H1 (cell line): ENCODE data around the gene ZNF597. TPM values are rescaled to one million over a fixed set of nuclear protein-coding genes. Genes with fewer than 3 reads are reported as not detected.

ENCODE experiments used
- CTCF ChIA-PET: fragments of 300-600 bp; sonication (Branson Sonifier 250); formaldehyde crosslinking; loops from one replicate; lab custom pipeline; 2021; ENCODE audit not compliant: partially characterized antibody; lab: Charles Lee
- POLR2A ChIA-PET: fragments of 300-600 bp; sonication (Branson Sonifier 250); formaldehyde crosslinking; loops from one replicate; lab custom pipeline; 2021; ENCODE audit warnings: inconsistent platforms; ENCODE audit not compliant: partially characterized antibody; lab: Charles Lee
- DNase-seq, 2 experiments: peaks; one replicate each; pipeline versions ENCODE4 v3.0.0 to v3.0.0-alpha.2; 2010 to 2022; ENCODE audit warnings: low spot score in 2 of 2, low read depth in 1 of 2, mixed read lengths in 1 of 2
- FAIRE-seq: peaks from 2 replicates; lab custom pipeline; 2011; peaks lifted over from hg19 to GRCh38; lab: Jason Lieb, UNC
- H2AFZ ChIP-seq: 2 replicates; pipeline ENCODE4 v1.8.1; 2012; ENCODE audit warnings: low read length, inconsistent platforms
- H2AK5ac ChIP-seq: 2 replicates; pipeline ENCODE4 v1.6.1; 2013; ENCODE audit warnings: low read depth, low read length
- H2BK120ac ChIP-seq: replicated peaks from 2 replicates; pipeline ENCODE3; 2013; ENCODE audit warnings: low read depth, low read length, inconsistent platforms
- H2BK12ac ChIP-seq: 2 replicates; pipeline ENCODE4 v1.6.1; 2013; ENCODE audit warnings: low read depth, low read length
- H2BK15ac ChIP-seq: 2 replicates; pipeline ENCODE4 v1.6.1; 2013; ENCODE audit warnings: low read length
- H2BK20ac ChIP-seq: 2 replicates; pipeline ENCODE4 v1.6.1; 2013; ENCODE audit warnings: low read length
- H2BK5ac ChIP-seq: 2 replicates; pipeline ENCODE4 v1.6.1; 2013; ENCODE audit warnings: low read depth, low read length
- H3K14ac ChIP-seq: 2 replicates; pipeline ENCODE4 v1.6.1; 2013; ENCODE audit warnings: inconsistent platforms; ENCODE audit not compliant: insufficient read length
- H3K18ac ChIP-seq: 2 replicates; pipeline ENCODE4 v1.6.1; 2013; ENCODE audit warnings: low read length; ENCODE audit errors: extremely low read depth
- H3K23ac ChIP-seq: 2 replicates; pipeline ENCODE4 v1.6.1; 2013; ENCODE audit warnings: inconsistent platforms; ENCODE audit not compliant: insufficient read length
- H3K23me2 ChIP-seq: 2 replicates; pipeline ENCODE4 v1.6.1; 2013; ENCODE audit warnings: low read depth, low read length
- H3K27ac ChIP-seq: 2 replicates; pipeline ENCODE4 v1.6.1; 2011; ENCODE audit warnings: low read depth, low read length, inconsistent platforms
- H3K27me3 ChIP-seq, 4 experiments: replicated peaks in 1 of 4; 1 replicate in 1 of 4; 2 replicates in 3 of 4; pipeline versions ENCODE4 v1.6.1 to v1.8.1; 2011 to 2013; ENCODE audit warnings: low read length in 3 of 4, mild to moderate bottlenecking in 3 of 4, inconsistent platforms in 2 of 4, mixed read lengths in 2 of 4, moderate library complexity in 1 of 4; ENCODE audit not compliant: control insufficient read depth in 3 of 4, insufficient read depth in 3 of 4; ENCODE audit errors: extremely low read depth in 1 of 4
- H3K36me3 ChIP-seq, 4 experiments: 2 replicates each; pipeline versions ENCODE4 v1.6.1 to v1.8.1; 2011 to 2013; ENCODE audit warnings: mild to moderate bottlenecking in 4 of 4, low read length in 3 of 4, moderate library complexity in 2 of 4, control low read depth in 1 of 4, inconsistent platforms in 1 of 4; ENCODE audit not compliant: insufficient read depth in 4 of 4, control insufficient read depth in 2 of 4
- H3K4ac ChIP-seq: replicated peaks from 2 replicates; pipeline ENCODE3; 2013; ENCODE audit warnings: low read length, low read depth, mixed read lengths, inconsistent platforms; ENCODE audit not compliant: insufficient read length
- H3K4me1 ChIP-seq, 4 experiments: replicated peaks in 1 of 4; 1 replicate in 1 of 4; 2 replicates in 3 of 4; pipeline versions ENCODE4 v1.6.1 to v1.8.1; 2011 to 2013; ENCODE audit warnings: low read length in 3 of 4, inconsistent platforms in 2 of 4, mixed read lengths in 1 of 4; ENCODE audit not compliant: insufficient read depth in 4 of 4, control insufficient read depth in 3 of 4
- H3K4me2 ChIP-seq, 2 experiments: 2 replicates each; pipeline versions ENCODE4 v1.6.1 to v1.8.1; 2011 to 2013; ENCODE audit warnings: low read depth in 2 of 2, low read length in 2 of 2, control low read depth in 1 of 2, inconsistent platforms in 1 of 2, mild to moderate bottlenecking in 1 of 2; ENCODE audit not compliant: insufficient read depth in 1 of 2
- H3K4me3 ChIP-seq, 4 experiments: fragments of 200-600, 300-600 bp in 1 of 4; sonication (generic), shearing (Covaris generic), sonication (Bioruptor Twin) in 1 of 4; 2 replicates each; pipeline versions ENCODE4 v1.5.1 to v1.8.1; 2011 to 2016; ENCODE audit warnings: low read length in 4 of 4, low read depth in 3 of 4, control low read depth in 2 of 4, inconsistent platforms in 2 of 4, mild to moderate bottlenecking in 2 of 4, mixed read lengths in 1 of 4, moderate library complexity in 1 of 4; ENCODE audit not compliant: insufficient read depth in 2 of 4; ENCODE audit errors: extremely low read depth in 1 of 4
- H3K56ac ChIP-seq: replicated peaks from 2 replicates; pipeline ENCODE3; 2013; ENCODE audit warnings: low read depth, mild to moderate bottlenecking, mixed read lengths, low read length, inconsistent platforms; ENCODE audit not compliant: insufficient read length
- H3K79me1 ChIP-seq: 2 replicates; pipeline ENCODE4 v1.6.1; 2013; ENCODE audit warnings: low read depth, low read length, control low read depth
- H3K79me2 ChIP-seq, 2 experiments: 2 replicates each; pipeline versions ENCODE4 v1.6.1 to v1.8.1; 2012 to 2013; ENCODE audit warnings: low read length in 2 of 2, mild to moderate bottlenecking in 2 of 2, inconsistent platforms in 1 of 2; ENCODE audit not compliant: insufficient read depth in 2 of 2, control insufficient read depth in 1 of 2
- H3K9ac ChIP-seq, 4 experiments: replicated peaks in 1 of 4; 1 replicate in 1 of 4; 2 replicates in 3 of 4; pipeline versions ENCODE4 v1.6.1 to v1.8.1; 2011 to 2013; ENCODE audit warnings: low read depth in 3 of 4, low read length in 3 of 4, control low read depth in 2 of 4, mild to moderate bottlenecking in 2 of 4, moderate library complexity in 2 of 4, inconsistent platforms in 1 of 4; ENCODE audit errors: extremely low read depth in 1 of 4
- H3K9me3 ChIP-seq, 2 experiments: 2 replicates each; pipeline versions ENCODE4 v1.6.1 to v1.8.1; 2012 to 2013; ENCODE audit warnings: mild to moderate bottlenecking in 2 of 2, moderate library complexity in 2 of 2, control low read depth in 1 of 2, inconsistent platforms in 1 of 2, low read depth in 1 of 2, low read length in 1 of 2, mixed read lengths in 1 of 2; ENCODE audit not compliant: insufficient read depth in 2 of 2
- H4K20me1 ChIP-seq, 2 experiments: replicated peaks in 1 of 2; 2 replicates each; pipeline versions ENCODE3 to v1.8.1; 2011 to 2013; ENCODE audit warnings: inconsistent platforms in 2 of 2, low read length in 2 of 2, mild to moderate bottlenecking in 1 of 2; ENCODE audit not compliant: insufficient read depth in 2 of 2, control insufficient read depth in 1 of 2
- H4K5ac ChIP-seq: 2 replicates; pipeline ENCODE4 v1.6.1; 2013; ENCODE audit warnings: low read length, low read depth, mixed read lengths, inconsistent platforms; ENCODE audit not compliant: insufficient read length
- H4K8ac ChIP-seq: 2 replicates; pipeline ENCODE4 v1.8.0; 2013; ENCODE audit warnings: mild to moderate bottlenecking, moderate library complexity, low read length, inconsistent platforms; ENCODE audit not compliant: insufficient read depth; ENCODE audit errors: extremely low read depth
- H4K91ac ChIP-seq: replicated peaks from 2 replicates; pipeline ENCODE3; 2013; ENCODE audit warnings: low read length, mixed read lengths, inconsistent platforms; ENCODE audit not compliant: insufficient read length
- ATF2 ChIP-seq: IDR thresholded peaks from 2 replicates; pipeline ENCODE4 v1.6.1; 2012; ENCODE audit warnings: low read length, inconsistent platforms
- ATF3 ChIP-seq: IDR thresholded peaks from 2 replicates; pipeline ENCODE4 v1.6.1; 2011; ENCODE audit warnings: low read depth, mild to moderate bottlenecking, low read length; ENCODE audit not compliant: insufficient read depth
- CBX5 ChIP-seq: fragments of 300-800, 300-1000 bp; sonication (generic); IDR thresholded peaks from 2 replicates; pipeline ENCODE4 v1.7.1; 2016; ENCODE audit warnings: antibody characterized with exemption, low read length, low read depth
- EGR1 ChIP-seq: IDR thresholded peaks from 2 replicates; pipeline ENCODE4 v1.6.1; 2011; ENCODE audit warnings: low read depth, low read length, borderline replicate concordance
- HDAC6 ChIP-seq: IDR thresholded peaks from one replicate; pipeline ENCODE4 v1.7.1; 2012; ENCODE audit warnings: low read depth, mild to moderate bottlenecking, inconsistent platforms, low read length, moderate library complexity
- POLR2A ChIP-seq, 2 experiments: IDR thresholded peaks; 1 replicate in 1 of 2; 2 replicates in 1 of 2; pipeline ENCODE4 v1.6.1; 2011; ENCODE audit warnings: low read depth in 2 of 2, low read length in 2 of 2, mild to moderate bottlenecking in 2 of 2; ENCODE audit errors: control extremely low read depth in 1 of 2
- RNF2 ChIP-seq: fragments of 200-900, 300-1000 bp; sonication (generic); IDR thresholded peaks from 2 replicates; pipeline ENCODE4 v1.7.1; 2016; ENCODE audit warnings: borderline replicate concordance, low read depth, mild to moderate bottlenecking, antibody characterized with exemption, low read length; ENCODE audit not compliant: poor library complexity, severe bottlenecking; ENCODE audit errors: missing control alignments
- SIRT6 ChIP-seq: IDR thresholded peaks from one replicate; pipeline ENCODE4 v1.7.1; 2012; ENCODE audit warnings: low read length, inconsistent platforms
- TAF1 ChIP-seq: IDR thresholded peaks from 2 replicates; pipeline ENCODE4 v1.6.1; 2011; ENCODE audit warnings: mild to moderate bottlenecking, low read depth, low read length
- WGBS, 2 experiments: shearing (Covaris generic) in 1 of 2; methylation state at CpG; one replicate each; pipeline versions ENCODE4 v1.1.6 to v1.1.7; 2013 to 2015; ENCODE audit warnings: low lambda C conversion rate in 2 of 2, mixed read lengths in 2 of 2, inconsistent platforms in 1 of 2, low coverage in 1 of 2, missing lambda C conversion rate in 1 of 2; ENCODE audit not compliant: insufficient replicate concordance in 2 of 2, insufficient coverage in 1 of 2, insufficient read length in 1 of 2; ENCODE audit errors: extremely low coverage in 1 of 2, missing lambda C conversion rate in 1 of 2; 5-methylcytosine and 5-hydroxymethylcytosine counted together
- polyA plus RNA-seq, 7 experiments: library from polyadenylated mRNA; depleted of rRNA in 3 of 7; stranded (reverse) in 5 of 7; unstranded in 2 of 7; fragments of >200 nt in 5 of 7; fragments of 200-250 nt in 2 of 7; gene quantifications; 1 replicate in 5 of 7; 2 replicates in 1 of 7; 4 replicates in 1 of 7; pipeline versions ENCODE4 v1.2.1 to v1.2.3, GENCODE V29; 2011 to 2013; ENCODE audit warnings: missing spikeins in 2 of 7, mixed read lengths in 2 of 7
- total RNA-seq: library from RNA; stranded (reverse); fragmentation: NEBNext Ultra II Directional; extraction: Animal tissue kit (Norgen Biotek cat#: 25700); gene quantifications from 2 replicates; pipeline ENCODE4 v1.2.1, GENCODE V29; 2021

Gene ZNF597
- total and polyA plus RNA-seq, 2 of the 8 experiments (the other 6 are each of a cell fraction or from before 2014, with no cell fraction given), result 0.68 to 2.6 TPM

GRCh38 chr16:3439637-3440036, 3.7 kb downstream of the ZNF597 start:
- ChIA-PET POLR2A (no interaction called here), CTCF (no interaction called here)
- Histone ChIP-seq H3K27ac (no peak overlapping the region), H3K4me1 (no peaks in the 10 kb centered on the region; a peak in 1 of 7 replicates), H4K5ac (no peak overlapping the region), H3K9me3 (peaks cover 3% of the 10 kb centered on the region in 2 experiments; a peak in 3 of 4 replicates), H3K4me2 (no peak overlapping the region), H2BK120ac (no peak overlapping the region), H2BK12ac (no peak overlapping the region), H2BK15ac (no peak overlapping the region), H4K91ac (no peak overlapping the region), H3K14ac (no peak overlapping the region), H4K8ac (no peak overlapping the region), H3K36me3 (peaks cover 0 to 10% (median 2%) of the 10 kb centered on the region in 4 experiments; a peak in 5 of 8 replicates), H3K56ac (no peak overlapping the region), H2BK5ac (no peak overlapping the region), H2BK20ac (no peak overlapping the region), H3K27me3 (no peaks in the 10 kb centered on the region), H3K79me2 (peaks cover 0 to 14% of the 10 kb centered on the region in 2 experiments; a peak in 2 of 4 replicates), H3K23ac (no peak overlapping the region), H3K18ac (no peak overlapping the region), H3K23me2 (peaks cover 3% of the 10 kb centered on the region; the same call in 1 of the 2 replicates), H3K9ac (no peak overlapping the region), H3K79me1 (no peaks in the 10 kb centered on the region; the same call in 1 of the 2 replicates), H2AFZ (no peak overlapping the region), H4K20me1 (no peaks in the 10 kb centered on the region), H2AK5ac (no peak overlapping the region), H3K4ac (no peak overlapping the region), H3K4me3 (no peak overlapping the region)
- TF ChIP-seq SIRT6 (no peak), RNF2 (no peak), CBX5 (no peak), EGR1 (no peak), ATF2 (no peak), POLR2A (IDR thresholded peaks at IDR 0.05; ENCODE audit: control extremely low read depth in 1 of 2, low read depth in 2 of 2, low read length in 2 of 2) (no peak), ATF3 (no peak), TAF1 (no peak), HDAC6 (no peak)
- DNase-seq, result no peak
- no peak for FAIRE-seq
- 91 to 100% methylated on average over 2 to 4 of the region's 4 CpGs for WGBS, 2 experiments
